Measurements from ENCODE around the gene HSD11B1L.
"Not testable (repeated sequence)": the region's sequence is repeated elsewhere in the genome, so short reads cannot be mapped to it uniquely, and the experiment has no call there.

HSD11B1L gene

DNA sequence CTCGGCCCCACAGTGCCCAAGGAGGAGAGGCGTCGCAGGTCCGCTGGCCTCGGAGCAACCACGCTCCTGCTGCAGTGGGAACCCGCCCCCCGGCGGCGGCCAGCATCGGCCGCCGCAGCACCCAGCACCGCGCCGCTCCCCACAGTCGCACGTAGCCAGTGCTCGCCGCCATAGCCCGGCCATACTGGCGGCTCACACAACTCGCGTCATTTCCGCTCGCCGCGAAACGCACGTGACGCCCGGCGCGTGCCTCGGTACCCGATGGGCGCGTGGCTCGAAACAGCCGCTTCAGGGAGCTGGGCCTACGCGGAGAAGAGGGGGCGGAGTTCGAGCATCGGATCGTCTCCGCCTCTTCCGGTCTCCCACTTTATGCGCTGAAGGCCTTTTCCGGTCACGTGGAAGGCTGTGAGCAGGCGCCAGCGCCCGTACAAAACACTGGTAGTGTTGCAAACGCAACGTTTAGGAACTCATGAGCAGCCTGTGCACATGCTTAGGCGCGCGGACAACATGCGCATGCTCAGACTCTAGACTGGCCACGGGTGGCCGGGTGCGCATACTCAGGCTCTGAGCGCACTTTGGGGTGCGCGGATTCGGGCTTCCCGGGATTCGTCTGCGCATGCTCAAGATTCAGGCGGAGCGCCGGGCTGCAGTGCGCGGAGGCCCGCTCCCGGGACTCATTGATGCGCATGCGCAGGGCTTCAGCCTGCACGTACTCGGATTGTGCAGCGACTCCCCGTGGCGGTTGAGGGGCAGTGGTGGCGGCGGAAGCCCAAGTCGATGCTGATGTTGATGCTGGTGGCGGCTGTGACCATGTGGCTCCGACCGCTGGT, 39.3 kb downstream of the HSD11B1L start, which contains the start of the genes CATSPERD and LONP1:
CATSPERD (plus strand) TSS at position 677 of the 830 bp plus-strand sequence; CDS start at position 778, 101 bp downstream.
LONP1 (minus strand) TSS at position 186 of the 830 bp plus-strand sequence; CDS start at position 172, 14 bp downstream.
- in situ Hi-C loops (cut with MboI; ENCODE audit: low sequenced_read_pairs), result no loop called here

- in situ Hi-C loops (cut with MboI; ENCODE audit: low sequenced_read_pairs), result no loop called here
Measured at GRCh38 chr19:5727453-5728050, 46.7 kb downstream of the HSD11B1L start.

DNA sequence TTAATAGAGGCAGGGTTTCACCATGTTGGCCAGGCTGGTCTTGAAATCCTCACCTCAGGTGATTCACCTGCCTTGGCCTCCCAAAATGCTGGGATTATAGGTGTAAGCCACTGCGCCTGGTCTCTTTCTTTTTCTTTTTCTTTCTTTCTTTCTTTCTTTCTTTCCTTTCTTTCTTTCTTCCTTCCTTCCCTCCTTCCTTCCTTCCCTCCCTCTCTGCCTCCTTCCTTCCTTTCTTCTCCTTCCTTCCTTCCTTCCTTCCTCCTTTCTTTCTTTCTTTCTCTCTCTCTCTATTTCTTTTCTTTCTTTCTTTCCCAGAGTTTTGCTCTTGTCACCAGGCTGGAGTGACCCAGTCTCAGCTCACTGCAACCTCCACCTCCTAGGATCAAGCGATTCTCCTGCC, 52.3 kb downstream of the HSD11B1L start:
- in situ Hi-C loops (cut with MboI; ENCODE audit: low sequenced_read_pairs), result not testable (repeated sequence)
